ENCODE results near the gene SF3A2.
"Not testable (repeated sequence)": the region's sequence is repeated elsewhere in the genome, so short reads cannot be mapped to it uniquely, and the experiment has no call there.

The SF3A2 gene

GRCh38 chr19:2277138-2277537 is 40.5 kb downstream of the SF3A2 start:
- DNase-seq, result no peak

GRCh38 chr19:2278459-2279158 is 42.0 kb downstream of the SF3A2 start:
- DNase-seq, result no peak

GRCh38 chr19:2280633-2281264 is 44.1 kb downstream of the SF3A2 start:
- DNase-seq, result no peak

GRCh38 chr19:2281265-2282061 is 44.8 kb downstream of the SF3A2 start:
- DNase-seq, result not testable (repeated sequence)

- peak; percentile 72 for DNase-seq
Measured at GRCh38 chr19:2282062-2282861, 45.6 kb downstream of the SF3A2 start, which contains the start of gene PEAK3. TSS of gene PEAK3 (minus strand) at chr19:2282175. CDS start at chr19:2280931, 1,244 bp downstream.

GRCh38 chr19:2282862-2283237 is 46.2 kb downstream of the SF3A2 start:
- no peak for DNase-seq

- DNase-seq, result no peak
Measured at GRCh38 chr19:2283835-2284507, 47.3 kb downstream of the SF3A2 start.

GRCh38 chr19:2286402-2287140 is 49.9 kb downstream of the SF3A2 start:
- no peak for DNase-seq

- no peak for DNase-seq
Measured at GRCh38 chr19:2287585-2288337, 51.1 kb downstream of the SF3A2 start.

- no peak for DNase-seq
Measured at GRCh38 chr19:2288338-2288817, 51.8 kb downstream of the SF3A2 start.

GRCh38 chr19:2288818-2289713 is 52.4 kb downstream of the SF3A2 start:
- DNase-seq, result no peak

GRCh38 chr19:2289714-2290435 is 53.3 kb downstream of the SF3A2 start:
- DNase-seq, result peak; percentile 81

GRCh38 chr19:2290441-2291184 is 54.0 kb downstream of the SF3A2 start:
- DNase-seq, result no peak

GRCh38 chr19:2291185-2291751 is 54.6 kb downstream of the SF3A2 start:
- no peak for DNase-seq

- DNase-seq, result no peak
Measured at GRCh38 chr19:2294687-2295335, 58.2 kb downstream of the SF3A2 start.

- DNase-seq, result no peak
Measured at GRCh38 chr19:2296141-2296540, 59.5 kb downstream of the SF3A2 start.
